HepG2 (cell line): ENCODE data around the gene KLRC2. TPM values are rescaled to one million over a fixed set of nuclear protein-coding genes. Genes with fewer than 3 reads are reported as not detected.
A peak's percentile ranks its signal among the peaks of the same experiment; 100 is the strongest.
"Not testable (repeated sequence)": the region's sequence is repeated elsewhere in the genome, so short reads cannot be mapped to it uniquely, and the experiment has no call there.

Experiments used
- ATAC-seq: fragments of 200-7000 bp; cut with Tn5 transposase; 3 replicates; pipeline ENCODE4 v1.9.1; 2020; ENCODE audit warnings: mild to moderate bottlenecking, moderate library complexity
- Bru-seq: library from RNA; stranded (reverse); fragments of 400-500 nt; gene quantifications from one replicate; lab custom pipeline; 2021; lab: Mats Ljungman, UMichigan
- BruChase-seq, 2 experiments: library from RNA; stranded (reverse); fragments of 400-500 nt; gene quantifications; one replicate each; lab custom pipeline; 2021; lab: Mats Ljungman, UMichigan
- BruUV-seq: library from RNA; stranded (reverse); fragments of 400-500 nt; replicated peaks from 2 replicates; lab custom pipeline; 2021; lab: Mats Ljungman, UMichigan
- CTCF ChIA-PET: fragments of 300-600 bp; formaldehyde crosslinking; extraction: SDS; loops from one replicate; lab custom pipeline; 2021; ENCODE audit warnings: low total read pairs, inconsistent platforms, low intra/inter-chr PET ratio; lab: Yijun Ruan, JAX
- POLR2A ChIA-PET: fragments of 350-600 bp; sonication (Branson Sonifier 250); formaldehyde crosslinking; loops from one replicate; lab custom pipeline; 2020; ENCODE audit warnings: antibody characterized with exemption, inconsistent platforms; lab: Yijun Ruan, JAX
- DNase-seq: peaks from one replicate; pipeline ENCODE4 v3.0.0-alpha.2; 2015; ENCODE audit warnings: low spot score
- FAIRE-seq: peaks from 3 replicates; lab custom pipeline; 2011; peaks lifted over from hg19 to GRCh38; lab: Jason Lieb, UNC
- H2AFZ ChIP-seq: one replicate; pipeline ENCODE4 v1.6.1; 2011; ENCODE audit warnings: low read length, inconsistent platforms
- H3K27ac ChIP-seq: fragments of 300-600 bp; 3 replicates; pipeline ENCODE4 v1.8.0; 2011; ENCODE audit warnings: mixed run types, mild to moderate bottlenecking, mixed read lengths, low read length, inconsistent platforms; ENCODE audit not compliant: insufficient read depth; ENCODE audit errors: extremely low read length
- H3K27me3 ChIP-seq, 2 experiments: fragments of 200-600 bp in 1 of 2; 2 replicates in 1 of 2; 3 replicates in 1 of 2; pipeline versions ENCODE4 v1.6.0 to v1.8.0; 2011; ENCODE audit warnings: low read length in 2 of 2, mild to moderate bottlenecking in 2 of 2, moderate library complexity in 2 of 2, inconsistent platforms in 1 of 2; ENCODE audit not compliant: insufficient read depth in 2 of 2, control insufficient read depth in 1 of 2
- H3K36me3 ChIP-seq, 2 experiments: fragments of 200-600 bp in 1 of 2; replicated peaks in 1 of 2; 2 replicates in 1 of 2; 3 replicates in 1 of 2; pipeline versions ENCODE4 v1.5.1 to v1.8.0; 2011; ENCODE audit warnings: low read length in 2 of 2, inconsistent platforms in 1 of 2; ENCODE audit not compliant: insufficient read depth in 2 of 2, control insufficient read depth in 1 of 2
- H3K4me1 ChIP-seq: 2 replicates; pipeline ENCODE4 v1.5.1; 2012; ENCODE audit warnings: low read length, inconsistent platforms; ENCODE audit not compliant: insufficient read depth
- H3K4me2 ChIP-seq: 2 replicates; pipeline ENCODE4 v1.6.0; 2011; ENCODE audit warnings: low read depth, low read length, inconsistent platforms
- H3K4me3 ChIP-seq, 3 experiments: fragments of 200-600 bp in 1 of 3; sonication (generic), shearing (Covaris generic) in 1 of 3; replicated peaks in 1 of 3; 2 replicates each; pipeline ENCODE4 v1.5.1; 2011 to 2016; ENCODE audit warnings: low read length in 3 of 3, inconsistent platforms in 2 of 3, low read depth in 2 of 3, mild to moderate bottlenecking in 2 of 3, control low read depth in 1 of 3, mixed read lengths in 1 of 3; ENCODE audit not compliant: insufficient read depth in 1 of 3
- H3K79me2 ChIP-seq: one replicate; pipeline ENCODE4 v1.6.1; 2011; ENCODE audit warnings: low read length, inconsistent platforms; ENCODE audit not compliant: insufficient read depth
- H3K9ac ChIP-seq: 2 replicates; pipeline ENCODE4 v1.6.0; 2011; ENCODE audit warnings: mild to moderate bottlenecking, low read depth, low read length, inconsistent platforms; ENCODE audit not compliant: insufficient read depth
- H3K9me3 ChIP-seq: 2 replicates; pipeline ENCODE4 v1.5.1; 2012; ENCODE audit warnings: mild to moderate bottlenecking, low read length
- H4K20me1 ChIP-seq: 2 replicates; pipeline ENCODE4 v1.6.0; 2011; ENCODE audit warnings: inconsistent platforms, mild to moderate bottlenecking, low read length, moderate library complexity; ENCODE audit not compliant: insufficient read depth
- WGBS: methylation state at CpG from one replicate; pipeline ENCODE4 v1.1.6; 2017; ENCODE audit warnings: low lambda C conversion rate; 5-methylcytosine and 5-hydroxymethylcytosine counted together
- in situ Hi-C: cut with HindIII; loops from 2 replicates; pipeline ENCODE4 v1.10.0; 2017; ENCODE audit warnings: low pct_unique_long_range_greater_than_20kb; ENCODE audit not compliant: extremely low pct_ligation_motif_present
- intact Hi-C: fragments of 100-400 bp; cut with micrococcal nuclease; formaldehyde crosslinking; loops from one replicate; pipeline ENCODE4 v1.10.0; 2022; ENCODE audit not compliant: unreplicated experiment
- long read RNA-seq, 2 experiments: library from RNA in 1 of 2; library from polyadenylated mRNA in 1 of 2; stranded (forward) in 1 of 2; unstranded in 1 of 2; transcript quantifications; one replicate each; pipeline ENCODE4 v2.0.0, GENCODE V29; 2019 to 2022
- polyA minus RNA-seq, 3 experiments: library from RNA; depleted of rRNA, polyadenylated mRNA; stranded (reverse); fragments of >200 nt; gene quantifications; 2 replicates each; pipeline ENCODE4 v1.2.3, GENCODE V29; 2011; ENCODE audit warnings: low replicate concordance in 1 of 3
- polyA plus RNA-seq, 8 experiments: library from polyadenylated mRNA; depleted of rRNA in 3 of 8; stranded (reverse) in 7 of 8; unstranded in 1 of 8; fragments of >200 nt; fragmentation: Illumina TruSeq in 4 of 8; extraction: Trizol in 4 of 8; gene quantifications; 2 replicates each; pipeline versions ENCODE4 v1.2.1 to v1.2.3, GENCODE V29; 2011 to 2016; ENCODE audit warnings: low read depth in 4 of 8, missing spikeins in 1 of 8, mixed read lengths in 1 of 8; ENCODE audit not compliant: insufficient read depth in 1 of 8
- total RNA-seq, 5 experiments: library from RNA; depleted of rRNA; stranded (reverse); fragments of >200 nt; fragmentation: Illumina TruSeq; extraction: Trizol; gene quantifications; 2 replicates each; pipeline ENCODE4 v1.2.3, GENCODE V29; 2016; ENCODE audit warnings: low read depth in 1 of 5

Gene KLRC2
- total RNA-seq (2016; rRNA removed; fragmentation: Illumina TruSeq; extraction: Trizol), result 0.20 TPM in 1 of 2 replicates, not detected in the other
- not detected in 2 replicates for total RNA-seq (2016; cell fraction: cytosol; rRNA removed; fragmentation: Illumina TruSeq; extraction: Trizol; ENCODE audit: low read depth)
- total RNA-seq (2016; cell fraction: insoluble cytoplasmic fraction; rRNA removed; fragmentation: Illumina TruSeq; extraction: Trizol), result 0.28 and 0.33 TPM in 2 replicates
- not detected in 2 replicates for total RNA-seq (2016; cell fraction: membrane; rRNA removed; fragmentation: Illumina TruSeq; extraction: Trizol)
- total RNA-seq (2016; cell fraction: nucleus; rRNA removed; fragmentation: Illumina TruSeq; extraction: Trizol), result 0.37 TPM in 1 of 2 replicates, not detected in the other
- polyA plus RNA-seq (2011; rRNA removed), result 0.22 and 0.49 TPM in 2 replicates
- 0.07 and 0.21 TPM in 2 replicates for polyA plus RNA-seq (2011; cell fraction: cytosol; rRNA removed)
- 0.48 TPM in 1 of 2 replicates, not detected in the other for polyA plus RNA-seq (2011; cell fraction: nucleus; rRNA removed)
- polyA plus RNA-seq (2012), result not detected in 2 replicates
- polyA plus RNA-seq (2016; cell fraction: cytosol; fragmentation: Illumina TruSeq; extraction: Trizol; ENCODE audit: low read depth), result 0.23 and 0.32 TPM in 2 replicates
- 0.66 TPM in 1 of 2 replicates, not detected in the other for polyA plus RNA-seq (2016; cell fraction: insoluble cytoplasmic fraction; fragmentation: Illumina TruSeq; extraction: Trizol; ENCODE audit: low read depth)
- polyA plus RNA-seq (2016; cell fraction: membrane; fragmentation: Illumina TruSeq; extraction: Trizol; ENCODE audit: low read depth), result not detected in 2 replicates
- not detected in 2 replicates for polyA plus RNA-seq (2016; cell fraction: nucleus; fragmentation: Illumina TruSeq; extraction: Trizol; ENCODE audit: insufficient read depth, low read depth)
- 0.68 and 15.1 TPM in 2 replicates for polyA minus RNA-seq (2011; rRNA and poly(A)+ RNA removed; ENCODE audit: low replicate concordance)
- 1.2 and 1.7 TPM in 2 replicates for polyA minus RNA-seq (2011; cell fraction: cytosol; rRNA and poly(A)+ RNA removed)
- 1.1 and 2.6 TPM in 2 replicates for polyA minus RNA-seq (2011; cell fraction: nucleus; rRNA and poly(A)+ RNA removed)
- Bru-seq, nascent RNA, result percentile 25 among the genes with signal in this experiment
- BruChase-seq, experiment 1, labeled RNA remaining after a 6-hour chase, result percentile 27 among the genes with signal in this experiment
- BruChase-seq, experiment 2, labeled RNA remaining after a 2-hour chase, result percentile 29 among the genes with signal in this experiment
- long read RNA-seq, experiment 1, result 0 reads
- long read RNA-seq, experiment 2, partial matches to known transcripts, result 1 of 1 reads
- long read RNA-seq, experiment 2, other reads (novel, unspliced or antisense), result 0 of 1 reads

GRCh38 chr12:10435816-10436215 lies at the start of gene KLRC2:
TSS of gene KLRC2 (minus strand) at chr12:10436010. CDS start at chr12:10435986, 24 bp downstream.
- POLR2A ChIA-PET, H3K4me2 ChIP-seq, CTCF ChIA-PET, intact Hi-C loops, H3K4me3 ChIP-seq, H3K4me1 ChIP-seq, H4K20me1 ChIP-seq, H3K27me3 ChIP-seq, H3K9ac ChIP-seq, H3K79me2 ChIP-seq, in situ Hi-C loops, H3K27ac ChIP-seq, H3K9me3 ChIP-seq, DNase-seq, H2AFZ ChIP-seq, H3K36me3 ChIP-seq, ATAC-seq, FAIRE-seq, BruUV-seq: not testable (repeated sequence)
- WGBS, result 17% methylated on average over 3 of the region's 3 CpGs

DNA sequence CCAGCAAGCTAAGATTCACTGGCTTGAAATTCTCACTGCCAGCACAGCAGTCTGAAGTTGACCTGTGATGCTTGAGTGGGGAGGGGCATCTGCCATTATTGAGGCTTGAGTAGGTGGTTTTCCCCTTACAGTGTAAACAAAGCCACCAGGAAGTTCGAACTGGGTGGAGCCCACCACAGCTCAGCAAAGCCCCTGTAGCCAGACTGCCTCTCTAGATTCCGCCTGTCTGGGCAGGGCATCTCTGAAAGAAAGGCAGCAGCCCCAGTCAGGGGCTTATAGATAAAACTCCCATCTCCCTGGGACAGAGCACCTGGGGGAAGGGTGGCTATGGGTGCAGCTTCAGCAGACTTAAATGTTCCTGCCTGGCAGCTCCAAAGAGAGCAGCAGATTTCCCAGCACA lies 46.1 kb upstream of the KLRC2 start:
- BruUV-seq, result not testable (repeated sequence)

DNA sequence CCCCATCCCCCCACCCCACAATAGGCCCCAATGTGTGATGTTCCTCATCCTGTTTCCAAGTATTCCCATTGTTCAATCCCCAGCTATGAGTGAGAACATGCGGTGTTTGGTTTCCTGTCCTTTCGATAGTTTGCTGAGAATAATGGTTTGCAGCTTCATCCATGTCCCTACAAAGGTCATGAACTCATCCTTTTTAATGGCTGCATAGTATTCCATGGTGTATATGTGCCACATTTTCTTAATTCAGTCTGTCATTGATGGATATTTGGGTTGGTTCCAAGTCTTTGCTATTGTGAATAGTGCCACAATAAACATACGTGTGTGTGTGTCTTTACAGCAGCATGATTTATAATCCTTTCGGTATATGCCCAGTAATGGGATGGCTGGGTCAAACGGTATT lies 37.0 kb upstream of the KLRC2 start:
- H3K9me3 ChIP-seq, H4K20me1 ChIP-seq, ATAC-seq, intact Hi-C loops, H3K27ac ChIP-seq, CTCF ChIA-PET, H3K9ac ChIP-seq, POLR2A ChIA-PET, H2AFZ ChIP-seq, H3K79me2 ChIP-seq, H3K27me3 ChIP-seq, H3K4me2 ChIP-seq, H3K36me3 ChIP-seq, BruUV-seq, H3K4me1 ChIP-seq, H3K4me3 ChIP-seq, in situ Hi-C loops, DNase-seq, FAIRE-seq: not testable (repeated sequence)
- 34% methylated on average over 5 of the region's 5 CpGs for WGBS

More for the DNA sequence above, 46.1 kb upstream of the KLRC2 start:
- H3K79me2 ChIP-seq, H3K27ac ChIP-seq, ATAC-seq, FAIRE-seq, H3K9ac ChIP-seq, H3K27me3 ChIP-seq, in situ Hi-C loops, H2AFZ ChIP-seq, H3K4me3 ChIP-seq, H3K4me1 ChIP-seq, DNase-seq, intact Hi-C loops, H4K20me1 ChIP-seq, H3K9me3 ChIP-seq, CTCF ChIA-PET, H3K4me2 ChIP-seq, POLR2A ChIA-PET, H3K36me3 ChIP-seq: not testable (repeated sequence)
- WGBS, result 0% methylated on average over 1 of the region's 2 CpGs
